ENCODE data around the gene ERCC8. TPM values are rescaled to one million over a fixed set of nuclear protein-coding genes. Genes with fewer than 3 reads are reported as not detected.

The ERCC8 gene
- total RNA-seq, 1 experiment from 2014 or later, result 15.1 TPM

DNA sequence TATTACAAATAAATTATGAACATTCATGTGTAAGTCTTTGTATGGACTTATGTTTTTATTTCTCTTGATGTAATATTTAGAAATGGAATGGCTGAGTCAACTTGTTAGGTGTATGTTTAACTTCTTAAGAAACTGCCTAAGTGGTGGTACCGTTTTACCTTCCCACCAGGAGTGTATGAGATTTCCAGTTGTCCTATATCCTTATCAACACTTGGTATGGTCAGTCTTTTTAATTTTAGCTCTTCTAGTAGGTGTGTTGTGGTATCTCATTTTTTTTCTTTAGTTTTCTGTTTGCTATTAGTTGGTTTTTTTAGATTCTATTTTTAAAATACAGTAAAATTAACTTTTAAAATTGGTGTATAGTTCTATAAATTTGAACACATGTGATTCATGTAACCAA lies 3.9 kb upstream of the ERCC8 start (continued):
- TF ChIP-seq, protein P1, sequence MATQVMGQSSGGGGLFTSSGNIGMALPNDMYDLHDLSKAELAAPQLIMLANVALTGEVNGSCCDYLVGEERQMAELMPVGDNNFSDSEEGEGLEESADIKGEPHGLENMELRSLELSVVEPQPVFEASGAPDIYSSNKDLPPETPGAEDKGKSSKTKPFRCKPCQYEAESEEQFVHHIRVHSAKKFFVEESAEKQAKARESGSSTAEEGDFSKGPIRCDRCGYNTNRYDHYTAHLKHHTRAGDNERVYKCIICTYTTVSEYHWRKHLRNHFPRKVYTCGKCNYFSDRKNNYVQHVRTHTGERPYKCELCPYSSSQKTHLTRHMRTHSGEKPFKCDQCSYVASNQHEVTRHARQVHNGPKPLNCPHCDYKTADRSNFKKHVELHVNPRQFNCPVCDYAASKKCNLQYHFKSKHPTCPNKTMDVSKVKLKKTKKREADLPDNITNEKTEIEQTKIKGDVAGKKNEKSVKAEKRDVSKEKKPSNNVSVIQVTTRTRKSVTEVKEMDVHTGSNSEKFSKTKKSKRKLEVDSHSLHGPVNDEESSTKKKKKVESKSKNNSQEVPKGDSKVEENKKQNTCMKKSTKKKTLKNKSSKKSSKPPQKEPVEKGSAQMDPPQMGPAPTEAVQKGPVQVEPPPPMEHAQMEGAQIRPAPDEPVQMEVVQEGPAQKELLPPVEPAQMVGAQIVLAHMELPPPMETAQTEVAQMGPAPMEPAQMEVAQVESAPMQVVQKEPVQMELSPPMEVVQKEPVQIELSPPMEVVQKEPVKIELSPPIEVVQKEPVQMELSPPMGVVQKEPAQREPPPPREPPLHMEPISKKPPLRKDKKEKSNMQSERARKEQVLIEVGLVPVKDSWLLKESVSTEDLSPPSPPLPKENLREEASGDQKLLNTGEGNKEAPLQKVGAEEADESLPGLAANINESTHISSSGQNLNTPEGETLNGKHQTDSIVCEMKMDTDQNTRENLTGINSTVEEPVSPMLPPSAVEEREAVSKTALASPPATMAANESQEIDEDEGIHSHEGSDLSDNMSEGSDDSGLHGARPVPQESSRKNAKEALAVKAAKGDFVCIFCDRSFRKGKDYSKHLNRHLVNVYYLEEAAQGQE (IDR thresholded peaks at IDR 0.05; ENCODE audit: low read depth), result no peak
- no peak for TF ChIP-seq JUND (IDR thresholded peaks at IDR 0.05)
- TF ChIP-seq EZH2 (IDR thresholded peaks at IDR 0.05), result no peak
- TF ChIP-seq ZFX (IDR thresholded peaks at IDR 0.05), result no peak
- TF ChIP-seq POLR2A (IDR thresholded peaks at IDR 0.05; ENCODE audit: borderline replicate concordance, extremely low read depth, insufficient read depth, insufficient read length), result no peak

DNA sequence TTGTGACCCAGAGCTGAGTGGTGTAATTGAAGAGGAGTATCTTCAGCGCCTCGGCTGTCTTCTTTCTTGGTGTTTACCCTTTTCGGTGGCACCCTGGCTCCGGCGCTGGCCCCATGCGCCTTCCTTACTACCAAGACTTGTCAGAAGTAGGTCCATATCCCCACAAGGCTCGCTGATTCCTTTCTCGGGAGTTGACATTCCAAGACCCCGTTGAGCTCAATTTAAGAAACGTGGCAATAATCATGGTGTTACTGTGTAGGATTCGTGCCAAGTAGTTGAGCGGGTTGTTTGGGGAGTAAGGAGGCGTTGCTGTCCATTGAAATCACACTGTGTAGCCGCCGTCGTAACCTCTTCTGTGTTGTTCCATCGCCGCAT lies 930 bp upstream of the ERCC8 start:
- H3K9me3 ChIP-seq (ENCODE audit: control insufficient read depth in 1 of 2, insufficient read depth in 1 of 2, low read depth in 1 of 2, low read length in 2 of 2), result no peaks in the 10 kb centered on the region
- POLR2A ChIA-PET, result no interaction called here
- H2AFZ ChIP-seq (ENCODE audit: low read depth, low read length, poor library complexity, severe bottlenecking), result no peak overlapping the region
- BruUV-seq (replicated peaks), result no TSS peak
- peak overlapping the region; percentile 81 for H3K4me2 ChIP-seq (ENCODE audit: low read length)
- TF ChIP-seq, protein P2, sequence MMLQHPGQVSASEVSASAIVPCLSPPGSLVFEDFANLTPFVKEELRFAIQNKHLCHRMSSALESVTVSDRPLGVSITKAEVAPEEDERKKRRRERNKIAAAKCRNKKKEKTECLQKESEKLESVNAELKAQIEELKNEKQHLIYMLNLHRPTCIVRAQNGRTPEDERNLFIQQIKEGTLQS (IDR thresholded peaks at IDR 0.05), result no peak
- TF ChIP-seq SIN3A (IDR thresholded peaks at IDR 0.05; ENCODE audit: low read depth), result no peak
- 0 out of 2 replicates have a peak, but pooled peaks have one; percentile 5 for TF ChIP-seq CBX3 (IDR thresholded peaks at IDR 0.05; ENCODE audit: low read depth)
- intact Hi-C loops (cut with micrococcal nuclease), result loop anchor here (1.0 kb wide), 1 partner anchor 268 kb away; no protein-coding TSS in a partner anchor
- CTCF ChIA-PET, result interaction anchor here (1.5 to 2.5 kb wide), 2 partner anchors 13 to 16 kb away, joined by 3 to 9 read pairs; no protein-coding TSS in a partner anchor
- H3K36me3 ChIP-seq (ENCODE audit: control insufficient read depth in 1 of 2, insufficient read depth in 2 of 2, low read length in 2 of 2), result no peaks in the 10 kb centered on the region
- H3K27ac ChIP-seq (ENCODE audit: low read depth, low read length), result peak overlapping the region; percentile 38
- peaks cover 8 to 13% of the 10 kb centered on the region in 2 experiments; a peak in 2 of 4 replicates for H3K4me1 ChIP-seq (ENCODE audit: control insufficient read depth in 1 of 2, insufficient read depth in 2 of 2, low read length in 2 of 2)
- peaks cover 91% of the 10 kb centered on the region for H3K79me2 ChIP-seq (ENCODE audit: insufficient read depth, low read length)
- ATAC-seq (peak; percentile 31), DNase-seq (ENCODE audit: low read depth, low spot score) (no peak)
- H3K9ac ChIP-seq (ENCODE audit: low read length), result peak overlapping the region; percentile 78
- H4K20me1 ChIP-seq (ENCODE audit: insufficient read depth), result no peaks in the 10 kb centered on the region
- H3K4me3 ChIP-seq (replicated peaks in 1 of 2; ENCODE audit: low read depth in 1 of 2, low read length in 2 of 2), result peak overlapping the region; percentile 85 to 87
- H3K27me3 ChIP-seq (ENCODE audit: insufficient read depth, low read length), result no peaks in the 10 kb centered on the region
- RAD21 ChIA-PET (ENCODE audit: low non-redundant PET in 1 of 2, low total read pairs in 2 of 2, uncharacterized antibody in 2 of 2, unreplicated experiment in 2 of 2), result no interaction called here
- H3K9me2 ChIP-seq (ENCODE audit: insufficient read depth), result no peaks in the 10 kb centered on the region
